Muscle of leg (tissue), 11 donors: ENCODE data around the gene PRKCD. TPM values are rescaled to one million over a fixed set of nuclear protein-coding genes. Genes with fewer than 3 reads are reported as not detected.

Experiments used
- DNase-seq: peaks from one replicate; pipeline ENCODE4 v3.0.0; 2013
- H3K27ac ChIP-seq: one replicate; pipeline ENCODE4 v1.5.1; 2013; ENCODE audit warnings: mild to moderate bottlenecking, low read length, control low read depth
- H3K27me3 ChIP-seq: one replicate; pipeline ENCODE4 v1.6.1; 2013; ENCODE audit warnings: low read length; ENCODE audit not compliant: control insufficient read depth, insufficient read depth
- H3K36me3 ChIP-seq: one replicate; pipeline ENCODE4 v1.6.1; 2013; ENCODE audit warnings: low read length; ENCODE audit not compliant: control insufficient read depth, insufficient read depth
- H3K4me1 ChIP-seq: one replicate; pipeline ENCODE4 v1.6.1; 2013; ENCODE audit warnings: low read length; ENCODE audit not compliant: control insufficient read depth, insufficient read depth
- H3K4me3 ChIP-seq: one replicate; pipeline ENCODE4 v1.5.1; 2013; ENCODE audit warnings: low read length, control low read depth
- H3K9me3 ChIP-seq: replicated peaks from 2 replicates; pipeline ENCODE4 v1.6.1; 2013; ENCODE audit warnings: low read depth, low read length; ENCODE audit not compliant: control insufficient read depth
- whole genome bisulfite sequencing: methylation state at CpG from one replicate; pipeline ENCODE4 v1.1.5; 2013; ENCODE audit warnings: missing lambda C conversion rate; ENCODE audit not compliant: insufficient coverage; 5-methylcytosine and 5-hydroxymethylcytosine counted together
- polyA plus RNA-seq, 8 donors: library from polyadenylated mRNA; unstranded; fragments of 120-200 nt; gene quantifications; one replicate each; pipeline versions ENCODE4 v1.2.1 to v1.2.3, GENCODE V29; 2013; ENCODE audit warnings: inconsistent platforms in 1 of 8, low replicate concordance in 1 of 8; ENCODE audit not compliant: insufficient read length in 8 of 8, insufficient read depth in 1 of 8
- total RNA-seq: library from RNA; stranded (reverse); fragments of 120-200 nt; gene quantifications from one replicate; pipeline ENCODE4 v1.2.4, GENCODE V29; 2013

Gene PRKCD
- total and polyA plus RNA-seq, 9 donors = 1.5 to 11.8 (median 7.9) TPM

GRCh38 chr3:53123510-53123909 lies 37.5 kb upstream of the PRKCD start:
- no peak overlapping the region for H3K27ac ChIP-seq
- WGBS = 90% methylated on average over 7 of the region's 8 CpGs
- no peaks in the 10 kb centered on the region for H3K27me3 ChIP-seq
- no peak overlapping the region for H3K4me3 ChIP-seq
- no peaks in the 10 kb centered on the region for H3K9me3 ChIP-seq
- no peaks in the 10 kb centered on the region for H3K4me1 ChIP-seq
- peaks cover 68% of the 10 kb centered on the region for H3K36me3 ChIP-seq
- no peak for DNase-seq

DNA sequence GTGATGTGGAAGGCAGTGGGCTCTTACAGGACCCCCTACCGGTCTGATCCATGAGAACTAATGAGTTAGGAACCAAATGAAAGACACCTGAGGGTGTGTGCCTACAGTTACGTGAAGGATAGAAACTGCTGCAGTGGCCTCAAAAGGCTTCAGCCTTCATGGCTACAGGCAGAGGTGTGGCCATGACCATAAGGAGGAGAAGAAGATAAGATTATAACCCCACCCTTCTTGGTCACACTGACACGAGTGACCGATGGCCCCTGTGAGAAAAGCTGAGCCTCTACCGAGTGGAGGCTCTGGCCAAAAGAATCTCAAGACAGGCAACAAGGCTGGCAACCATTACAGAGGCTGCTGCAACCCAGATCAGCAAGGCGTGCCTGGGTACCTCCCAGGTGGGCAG lies 37.1 kb upstream of the PRKCD start:
- WGBS = 97% methylated on average over 6 of the region's 6 CpGs

DNA sequence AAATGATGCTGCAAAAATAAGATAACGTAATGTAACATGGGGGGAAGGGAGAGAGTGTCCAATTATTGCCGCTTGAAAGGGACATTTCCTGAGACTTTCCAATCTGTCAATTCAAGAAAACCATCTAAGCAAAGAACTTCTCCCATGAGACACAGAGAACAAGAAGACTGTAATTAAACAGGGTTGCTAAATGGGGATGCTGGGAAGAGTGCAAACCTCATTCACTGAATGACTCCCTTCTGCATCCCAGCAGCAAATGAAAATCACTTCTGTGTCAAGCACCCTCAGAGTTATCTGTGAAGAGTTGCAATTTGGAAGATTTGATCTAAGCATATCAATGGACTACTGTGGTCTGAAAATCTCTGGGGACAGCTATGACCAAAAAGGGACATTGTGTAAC lies 34.4 kb upstream of the PRKCD start:
- Histone ChIP-seq H3K27me3 (no peaks in the 10 kb centered on the region), H3K36me3 (peaks cover 44% of the 10 kb centered on the region), H3K4me3 (no peak overlapping the region), H3K4me1 (peaks cover 12% of the 10 kb centered on the region), H3K27ac (no peak overlapping the region), H3K9me3 (no peaks in the 10 kb centered on the region)
- no peak for DNase-seq
- WGBS = no CpG with 5 or more reads among the region's 2 CpGs

More for the DNA sequence above, 37.1 kb upstream of the PRKCD start:
- no peaks in the 10 kb centered on the region for H3K9me3 ChIP-seq
- peaks cover 65% of the 10 kb centered on the region for H3K36me3 ChIP-seq
- DNase-seq = no peak
- H3K27me3 ChIP-seq = no peaks in the 10 kb centered on the region
- H3K4me3 ChIP-seq = no peak overlapping the region
- no peak overlapping the region for H3K27ac ChIP-seq
- no peaks in the 10 kb centered on the region for H3K4me1 ChIP-seq

- H3K27ac ChIP-seq = no peak overlapping the region
- H3K4me3 ChIP-seq = peak overlapping the region; percentile 88
- WGBS = no CpG with 5 or more reads among the region's 3 CpGs
- no peak for DNase-seq
- no peaks in the 10 kb centered on the region for H3K27me3 ChIP-seq
- peaks cover 20% of the 10 kb centered on the region for H3K36me3 ChIP-seq
- H3K9me3 ChIP-seq = no peaks in the 10 kb centered on the region
- peaks cover 12% of the 10 kb centered on the region for H3K4me1 ChIP-seq
These were observed 31.7 kb upstream of the PRKCD start for GRCh38 chr3:53129344-53129743.

- DNase-seq = peak; percentile 99
- H3K9me3 ChIP-seq = no peaks in the 10 kb centered on the region
- WGBS = 1% methylated on average over 29 of the region's 41 CpGs
- peak within 1 kb of the TSS; percentile 88 for H3K27ac ChIP-seq
- H3K27me3 ChIP-seq = no peaks in the 10 kb centered on the region
- H3K4me3 ChIP-seq = peak within 1 kb of the TSS; percentile 88
- H3K36me3 ChIP-seq = peaks cover 10% of the 10 kb centered on the region
- H3K4me1 ChIP-seq = peaks cover 12% of the 10 kb centered on the region
These were observed 30.6 kb upstream of the PRKCD start, which contains the start of gene RFT1 for GRCh38 chr3:53130179-53131061. RFT1 (minus strand) TSS chr3:53130435; CDS start chr3:53130400, 35 bp downstream.

DNA sequence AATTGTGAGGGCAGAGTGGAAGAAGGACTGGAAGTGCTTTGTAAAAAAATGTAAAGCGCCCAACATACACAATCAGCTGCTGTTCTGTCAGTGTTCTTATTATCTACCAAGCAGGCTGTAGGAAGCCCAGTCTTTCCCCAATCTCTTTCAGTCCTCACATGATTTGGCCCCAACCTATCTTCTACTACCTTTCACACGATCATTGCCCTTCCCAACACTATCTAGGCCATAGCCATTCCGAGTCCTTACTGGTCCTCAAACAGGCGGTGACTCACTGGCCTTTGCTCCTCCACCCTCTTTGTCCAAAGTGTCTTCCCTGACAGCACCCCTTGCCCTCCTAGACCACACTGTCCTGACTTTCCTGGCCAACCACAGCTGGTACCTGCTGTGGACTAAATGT lies 29.9 kb upstream of the PRKCD start:
- Histone ChIP-seq H3K36me3 (peaks cover 3% of the 10 kb centered on the region), H3K4me3 (peak overlapping the region; percentile 88), H3K4me1 (peaks cover 12% of the 10 kb centered on the region), H3K27ac (peak overlapping the region; percentile 88), H3K9me3 (no peaks in the 10 kb centered on the region), H3K27me3 (no peaks in the 10 kb centered on the region)
- no peak for DNase-seq
- WGBS = 81% methylated on average over 3 of the region's 4 CpGs

DNA sequence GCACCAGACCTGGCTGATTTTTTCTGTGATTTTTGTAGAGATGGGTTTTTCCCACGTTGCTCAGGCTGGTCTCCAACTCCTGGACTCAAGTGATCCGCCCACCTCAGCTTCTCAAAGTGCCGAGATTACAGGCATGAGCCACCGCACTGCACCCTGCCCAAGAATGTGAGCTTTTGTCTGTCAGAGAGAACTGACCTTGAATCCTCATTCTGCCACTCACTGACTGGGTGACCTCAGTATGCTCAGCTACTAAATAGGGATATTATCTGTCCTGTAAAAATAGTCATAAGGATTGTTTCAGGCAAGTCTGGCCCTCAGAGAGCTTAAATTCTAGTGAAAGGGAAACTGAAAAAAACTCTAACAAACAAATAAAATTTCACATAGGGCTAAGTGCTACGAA lies 28.7 kb upstream of the PRKCD start:
- Histone ChIP-seq H3K4me3 (no peak overlapping the region), H3K9me3 (no peaks in the 10 kb centered on the region), H3K27me3 (no peaks in the 10 kb centered on the region), H3K4me1 (peaks cover 12% of the 10 kb centered on the region), H3K27ac (no peak overlapping the region), H3K36me3 (no peaks in the 10 kb centered on the region)
- DNase-seq = no peak
- 79% methylated on average over 3 of the region's 5 CpGs for WGBS

GRCh38 chr3:53134631-53135232 lies 26.3 kb upstream of the PRKCD start:
- Histone ChIP-seq H3K9me3 (no peaks in the 10 kb centered on the region), H3K36me3 (no peaks in the 10 kb centered on the region), H3K4me1 (peaks cover 7% of the 10 kb centered on the region), H3K4me3 (no peak overlapping the region), H3K27me3 (no peaks in the 10 kb centered on the region), H3K27ac (no peak overlapping the region)
- WGBS = 0% methylated on average over 4 of the region's 6 CpGs
- no peak for DNase-seq

DNA sequence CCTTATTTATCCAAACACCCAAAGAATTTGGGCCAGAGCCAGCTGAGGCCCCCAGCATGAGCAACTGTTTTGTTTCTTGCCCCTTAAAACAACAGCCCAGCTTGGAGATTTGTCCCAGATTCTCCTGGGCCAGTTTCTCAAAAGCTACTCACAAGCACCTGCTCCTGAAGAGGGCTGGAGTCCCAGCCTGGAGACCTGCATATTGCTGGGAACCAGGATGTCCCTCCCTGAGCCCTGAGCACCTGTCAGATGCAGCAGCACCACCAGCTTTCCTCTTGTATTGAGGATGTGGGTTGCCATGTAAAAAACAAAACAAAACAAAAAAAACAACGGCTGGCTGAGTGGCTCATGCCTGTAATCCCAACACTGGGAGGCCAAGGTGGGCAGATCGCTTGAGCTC lies 23.8 kb upstream of the PRKCD start:
- no peak overlapping the region for H3K27ac ChIP-seq
- H3K4me1 ChIP-seq = no peaks in the 10 kb centered on the region
- H3K27me3 ChIP-seq = no peaks in the 10 kb centered on the region
- H3K9me3 ChIP-seq = no peaks in the 10 kb centered on the region
- H3K4me3 ChIP-seq = no peak overlapping the region
- WGBS = 83% methylated on average over 1 of the region's 2 CpGs
- H3K36me3 ChIP-seq = no peaks in the 10 kb centered on the region
- DNase-seq = no peak

- Histone ChIP-seq H3K4me3 (no peak overlapping the region), H3K27me3 (no peaks in the 10 kb centered on the region), H3K27ac (no peak overlapping the region), H3K9me3 (no peaks in the 10 kb centered on the region), H3K36me3 (no peaks in the 10 kb centered on the region), H3K4me1 (no peaks in the 10 kb centered on the region)
- WGBS = 100% methylated on average over 1 of the region's 4 CpGs
- no peak for DNase-seq
These were observed 23.1 kb upstream of the PRKCD start for GRCh38 chr3:53137835-53138446.
